HL-60 (cell line): ENCODE measurements around the gene SNRK.

Experiments used
- CTCF ChIP-seq: IDR thresholded peaks from one replicate; pipeline ENCODE4 v1.5.1; 2011; ENCODE audit warnings: low read length, control low read depth, inconsistent platforms; ENCODE audit not compliant: insufficient read depth
- POLR2AphosphoS5 ChIP-seq: IDR thresholded peaks from 2 replicates; pipeline ENCODE4 v1.6.1; 2012; ENCODE audit warnings: low read depth
- REST ChIP-seq: IDR thresholded peaks from 2 replicates; pipeline ENCODE4 v1.6.1; 2012; ENCODE audit warnings: low read depth; ENCODE audit not compliant: insufficient replicate concordance

GRCh38 chr3:43309372-43310305 is 23.3 kb downstream of the SNRK start:
- no peak for TF ChIP-seq POLR2AphosphoS5
- TF ChIP-seq REST = no peak
- no peak for TF ChIP-seq CTCF
